HG02678 (cell line): ENCODE measurements around the gene LCOR.
A peak's percentile ranks its signal among the peaks of the same experiment; 100 is the strongest.

Source experiments
- ATAC-seq: cut with Tn5 transposase; IDR thresholded peaks from one replicate; pipeline ENCODE4 v1.9.1; 2021; ENCODE audit warnings: mild to moderate bottlenecking, moderate library complexity; ENCODE audit not compliant: unreplicated experiment

LCOR gene

DNA sequence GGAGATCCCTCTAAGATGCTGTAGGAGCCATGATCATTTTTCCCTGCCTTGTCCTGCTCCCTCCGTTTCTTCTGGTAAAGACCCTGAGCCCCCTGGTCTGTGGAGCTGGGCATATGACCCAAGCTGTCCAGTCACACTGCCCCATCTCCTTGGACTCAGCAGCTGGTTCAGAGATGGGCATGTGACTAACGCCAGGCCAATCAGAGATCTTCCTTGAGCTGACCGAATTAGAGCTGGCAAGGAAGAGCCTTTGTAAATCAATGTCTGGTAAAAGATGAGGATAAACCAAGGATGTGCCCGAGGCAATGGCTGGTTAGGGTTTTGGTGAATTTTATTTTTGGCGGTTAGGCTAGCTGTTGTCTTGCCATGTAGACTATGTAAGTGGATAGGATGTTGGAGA is 173.3 kb downstream of the LCOR start:
- ATAC-seq = no peak

DNA sequence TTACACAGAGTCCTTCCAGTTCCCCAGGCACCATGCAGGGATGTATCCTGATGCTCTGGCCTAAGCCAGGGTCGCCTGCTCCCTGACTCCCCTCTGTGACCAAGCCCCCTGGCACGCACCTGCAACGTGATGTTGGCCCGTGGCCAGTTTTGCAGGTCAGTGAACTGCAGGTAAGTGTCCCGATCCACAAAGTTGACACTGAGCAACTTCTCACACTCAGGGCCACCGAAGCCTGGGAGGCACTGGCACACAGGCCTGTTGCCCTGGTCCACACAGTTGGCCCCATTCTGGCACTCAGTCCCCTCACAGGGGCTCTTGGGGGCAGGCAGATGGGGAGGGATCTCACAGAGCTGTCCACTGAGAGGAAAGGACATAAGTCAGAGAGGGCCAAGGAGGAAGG is 174.3 kb downstream of the LCOR start:
- ATAC-seq = no peak

DNA sequence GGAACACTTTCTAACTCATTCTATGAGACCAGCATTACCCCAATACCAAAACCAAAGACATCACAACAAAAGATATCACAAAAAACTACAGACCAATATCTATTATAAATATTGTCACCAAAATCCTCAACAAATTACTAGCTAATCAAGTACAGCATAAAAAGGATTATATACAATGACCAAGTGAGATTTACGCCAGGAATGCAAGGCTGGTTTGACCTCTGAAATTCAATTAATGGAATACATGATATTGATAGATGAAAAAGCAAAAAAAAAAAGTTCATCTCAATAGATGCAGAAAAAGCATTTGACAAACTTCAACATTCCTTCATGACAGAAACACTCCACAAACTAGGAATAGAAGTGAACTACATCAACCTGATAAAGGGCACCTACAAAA is 175.3 kb downstream of the LCOR start:
- ATAC-seq = no peak

DNA sequence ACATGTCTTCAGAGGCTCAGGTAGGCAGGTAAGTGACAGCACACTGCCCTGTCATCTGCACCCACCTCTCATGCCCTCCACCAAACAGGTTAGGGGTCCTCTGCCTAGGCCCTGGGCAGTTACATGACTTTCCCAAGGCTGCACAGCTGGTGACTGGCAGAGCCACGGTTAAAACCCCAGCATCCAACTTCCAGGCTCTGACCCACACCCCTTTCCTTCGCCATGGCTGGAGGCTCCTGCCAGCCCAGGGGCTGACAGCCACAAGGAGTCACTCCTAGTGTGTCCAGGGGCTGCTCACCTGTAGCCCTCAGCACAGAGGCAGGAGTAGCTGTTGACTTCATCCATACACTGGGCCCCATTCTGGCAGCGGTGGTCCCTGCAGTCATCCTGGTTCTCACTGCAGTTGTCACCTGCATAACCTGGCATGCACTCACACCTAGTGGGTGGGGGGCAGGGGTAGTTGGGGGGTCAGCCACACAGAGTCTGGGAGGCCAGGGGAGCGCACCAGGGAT is 178.7 kb downstream of the LCOR start:
- no peak for ATAC-seq

DNA sequence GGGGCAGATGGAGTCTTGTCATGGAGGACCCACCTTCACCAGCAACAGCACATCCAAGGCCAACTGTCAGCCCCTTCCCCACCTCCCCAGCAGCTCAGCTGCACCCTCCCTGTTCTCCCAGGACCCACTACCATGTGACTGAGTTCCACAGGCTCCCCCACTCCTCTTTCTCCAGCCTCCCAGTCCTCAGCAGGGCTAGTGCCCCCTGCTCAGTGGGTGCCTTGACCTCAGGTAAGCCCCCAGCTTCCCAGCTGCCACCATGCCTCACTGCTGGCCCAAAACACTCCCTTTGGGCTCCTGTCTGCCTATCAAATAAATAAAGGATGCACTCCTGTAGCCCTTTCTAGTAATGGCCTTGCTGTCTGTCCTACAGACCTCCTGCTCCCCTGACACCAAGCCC is 179.3 kb downstream of the LCOR start:
- ATAC-seq = no peak

DNA sequence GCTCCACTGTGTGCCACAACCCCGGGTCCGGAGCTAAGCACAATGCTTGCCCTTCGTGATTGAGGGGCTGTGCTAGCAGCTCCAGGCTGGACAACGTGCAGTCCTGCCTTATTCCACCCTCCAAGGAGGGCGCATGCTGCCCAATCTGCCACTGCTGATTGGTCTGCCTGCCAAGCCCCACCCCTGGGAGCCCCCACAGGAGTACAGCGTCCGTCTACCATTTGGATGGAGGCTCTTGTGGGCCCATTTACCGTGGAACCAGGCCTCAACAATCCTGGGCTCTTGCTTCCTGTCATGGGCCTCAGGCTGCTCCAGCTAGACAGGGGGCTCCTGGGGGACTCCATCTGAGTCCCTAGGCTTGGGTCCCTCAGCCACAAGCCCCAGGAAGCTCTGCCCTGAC is 180.4 kb downstream of the LCOR start:
- ATAC-seq = no peak

DNA sequence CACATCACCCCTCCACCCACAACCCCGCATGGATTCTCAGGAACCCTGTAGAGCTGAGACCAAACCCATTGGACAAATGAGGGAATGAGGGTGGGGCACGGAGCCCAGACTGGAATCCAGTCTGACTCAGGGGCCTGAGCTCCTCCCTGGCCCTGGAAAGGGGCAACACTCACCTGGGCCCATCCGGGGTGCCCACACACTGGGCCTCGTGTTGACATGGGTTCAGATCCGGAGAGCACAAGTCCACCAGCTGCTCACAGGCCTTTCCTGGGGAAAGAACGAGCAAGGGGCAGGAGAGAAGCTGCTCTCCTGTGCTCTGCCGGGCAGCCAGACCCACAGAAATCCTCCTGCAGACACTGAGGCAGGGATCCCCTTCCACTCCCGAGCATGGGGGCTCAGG is 181.5 kb downstream of the LCOR start:
- no peak for ATAC-seq

DNA sequence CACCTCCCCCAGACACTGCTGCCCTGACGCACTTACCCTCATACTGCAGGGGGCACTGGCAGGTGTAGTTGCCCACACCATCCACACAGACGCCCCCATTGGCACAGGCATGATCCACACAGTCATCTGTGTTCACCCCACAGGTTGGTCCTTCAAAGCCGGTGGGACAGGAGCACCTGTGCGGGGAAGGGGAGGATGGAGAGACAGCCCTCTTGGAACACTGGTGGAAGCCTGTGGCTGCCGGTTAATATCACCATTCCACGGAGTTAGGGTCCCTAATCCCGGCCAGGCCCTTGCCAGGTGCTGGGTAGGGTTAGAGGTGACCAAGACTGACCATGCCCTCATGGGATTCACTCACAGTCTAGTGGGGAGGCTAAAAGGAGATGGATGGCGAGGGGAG is 181.9 kb downstream of the LCOR start:
- ATAC-seq = no peak

DNA sequence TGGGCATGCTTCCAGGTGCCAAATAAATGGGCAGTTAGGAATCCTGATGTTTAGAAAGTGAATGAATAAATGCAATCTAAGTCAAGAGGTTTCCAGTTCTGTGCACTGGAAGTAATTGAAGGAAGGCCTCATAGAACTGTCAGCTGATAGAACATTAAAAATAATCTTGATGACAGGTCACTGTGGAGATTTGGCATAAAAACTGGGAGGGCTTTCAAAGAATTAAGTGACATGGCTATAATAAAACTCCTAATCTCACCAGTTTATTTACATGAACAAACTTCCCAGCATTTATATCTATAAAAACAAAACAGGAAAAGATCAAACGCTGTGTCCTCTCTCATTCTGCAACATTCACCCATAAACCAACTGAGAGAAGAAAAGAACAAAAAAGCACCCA is 183.1 kb downstream of the LCOR start:
- ATAC-seq = no peak

DNA sequence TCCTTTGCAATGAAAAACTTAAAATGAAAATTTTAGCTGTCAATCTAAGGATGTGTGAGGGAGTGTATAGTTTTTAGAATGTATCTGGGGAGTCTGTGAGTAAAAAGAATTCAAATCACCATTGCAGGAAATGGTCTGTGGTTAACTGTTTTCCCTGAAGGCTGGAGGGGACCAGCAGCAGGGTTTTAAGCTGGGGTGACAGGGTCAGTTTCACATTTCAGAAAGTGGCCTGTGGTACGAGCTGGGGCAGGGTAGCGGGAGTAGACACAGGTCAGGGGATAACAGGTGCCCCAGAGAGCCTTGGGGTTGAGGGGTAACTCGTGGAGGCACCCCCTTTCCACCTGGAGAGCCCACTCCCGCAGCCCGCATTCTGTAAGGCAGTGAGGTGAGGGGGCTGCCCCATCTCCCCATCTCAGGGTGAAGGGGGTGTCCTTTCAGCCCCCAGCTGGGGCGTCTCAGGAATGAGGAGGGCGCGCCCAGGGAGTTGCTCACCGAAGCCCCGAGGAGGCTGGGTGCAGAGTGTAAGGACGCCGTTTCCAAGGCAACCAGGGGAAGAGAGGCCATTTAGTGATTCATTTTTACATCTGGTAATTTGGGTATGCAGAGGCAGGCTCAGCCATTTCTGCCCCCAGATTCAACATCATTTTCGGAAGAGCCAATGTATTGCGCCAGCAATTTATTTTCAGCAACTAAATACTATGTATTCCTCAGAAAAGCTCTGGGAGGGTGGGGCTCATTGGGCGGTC is 184.8 kb downstream of the LCOR start:
- ATAC-seq = peak; percentile 79

DNA sequence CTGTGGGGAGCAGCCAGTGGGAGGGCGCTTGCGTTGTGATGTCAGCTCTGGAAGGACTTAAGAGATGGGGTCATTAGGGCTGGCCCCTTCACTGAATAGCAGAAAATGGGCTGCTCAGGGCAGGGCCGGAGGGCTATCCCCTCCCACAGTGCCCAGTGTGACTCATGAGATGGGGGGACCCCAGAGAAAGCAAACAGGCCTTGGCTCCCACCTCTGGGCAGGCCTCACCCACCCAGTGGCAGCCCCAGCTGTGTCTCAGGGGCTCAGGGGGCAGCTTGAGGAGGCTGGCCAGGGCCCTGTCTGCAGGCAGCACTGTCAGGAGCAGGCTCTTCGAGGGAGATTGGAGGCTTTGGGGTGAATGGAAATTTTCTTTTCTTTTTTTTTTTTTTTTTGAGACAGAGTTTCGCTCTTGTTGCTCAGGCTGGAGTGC is 185.4 kb downstream of the LCOR start:
- ATAC-seq = no peak

DNA sequence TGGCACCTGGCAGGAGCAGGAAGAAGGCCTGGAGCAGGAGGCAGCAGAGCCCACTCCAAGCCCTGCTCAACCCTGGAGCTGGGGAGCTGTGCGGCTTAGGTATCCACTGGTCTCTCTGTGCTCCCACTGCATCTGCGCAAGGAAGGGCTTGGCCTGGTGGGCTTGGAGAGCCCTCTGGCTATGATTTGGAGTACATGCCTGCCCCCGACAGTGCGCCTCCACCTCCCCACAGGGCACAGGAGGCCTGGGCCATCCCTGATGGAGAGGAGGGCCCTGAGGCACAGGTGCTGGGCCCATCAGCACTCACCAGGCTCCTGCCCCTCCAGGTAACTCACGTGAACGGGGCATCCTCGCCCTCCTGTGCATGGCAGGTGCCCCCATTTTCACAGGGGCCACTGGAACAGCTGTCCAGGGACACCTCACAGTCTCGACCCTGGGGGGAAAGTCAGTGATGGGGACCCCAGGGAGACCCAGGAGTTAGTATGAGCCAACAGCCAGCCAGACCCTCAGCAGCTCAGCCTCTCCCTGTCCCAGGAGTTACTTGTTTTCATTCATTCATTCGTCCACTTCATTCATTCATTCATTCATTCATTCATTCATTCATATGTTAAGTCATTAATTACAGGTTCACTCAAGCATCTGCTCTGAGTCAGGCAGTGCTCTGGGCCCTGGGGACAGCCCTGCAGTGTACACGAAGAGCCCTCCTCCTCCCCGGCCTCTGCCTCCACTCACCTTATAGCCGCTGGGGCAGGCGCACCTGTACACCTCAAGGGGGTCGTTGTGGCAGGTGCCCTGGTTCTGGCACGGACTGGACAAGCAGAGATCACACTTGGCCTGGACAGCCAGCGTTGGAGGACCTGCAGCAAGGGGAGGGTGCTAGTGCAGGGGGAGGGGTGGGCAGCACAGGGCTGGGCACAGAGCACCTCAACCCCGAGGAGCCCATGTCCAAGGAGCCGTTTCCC is 186.4 kb downstream of the LCOR start:
- ATAC-seq = no peak

DNA sequence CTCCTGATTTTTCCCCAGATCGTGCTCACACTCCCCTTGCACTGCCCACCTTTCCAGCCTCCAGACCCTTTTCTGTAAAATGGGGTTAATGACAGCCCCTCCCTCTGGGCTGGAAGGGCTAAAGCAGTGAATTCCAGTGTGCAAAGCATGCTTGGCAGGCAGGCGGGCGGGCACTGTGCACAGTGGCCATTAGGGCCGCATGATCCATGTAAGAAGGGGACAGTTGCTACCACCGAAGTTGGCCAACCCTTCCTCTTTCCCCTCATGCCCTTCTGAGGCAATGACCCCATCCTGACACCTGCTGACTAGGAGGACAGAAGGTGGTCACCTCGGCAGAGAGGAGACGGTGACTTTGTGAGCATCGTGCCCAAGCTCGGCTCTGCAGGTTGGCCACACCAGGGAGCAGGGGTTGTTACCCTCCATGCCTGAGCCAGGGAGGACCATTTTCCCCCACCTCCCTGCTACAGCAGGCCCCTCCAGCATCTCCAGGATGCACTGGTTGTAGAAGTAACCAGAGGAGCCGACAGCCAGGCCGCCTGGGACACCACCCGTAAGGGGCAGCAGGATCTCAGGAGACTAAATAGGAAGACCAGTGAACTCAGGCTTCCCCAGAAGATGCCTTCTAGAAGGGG is 187.2 kb downstream of the LCOR start:
- no peak for ATAC-seq

DNA sequence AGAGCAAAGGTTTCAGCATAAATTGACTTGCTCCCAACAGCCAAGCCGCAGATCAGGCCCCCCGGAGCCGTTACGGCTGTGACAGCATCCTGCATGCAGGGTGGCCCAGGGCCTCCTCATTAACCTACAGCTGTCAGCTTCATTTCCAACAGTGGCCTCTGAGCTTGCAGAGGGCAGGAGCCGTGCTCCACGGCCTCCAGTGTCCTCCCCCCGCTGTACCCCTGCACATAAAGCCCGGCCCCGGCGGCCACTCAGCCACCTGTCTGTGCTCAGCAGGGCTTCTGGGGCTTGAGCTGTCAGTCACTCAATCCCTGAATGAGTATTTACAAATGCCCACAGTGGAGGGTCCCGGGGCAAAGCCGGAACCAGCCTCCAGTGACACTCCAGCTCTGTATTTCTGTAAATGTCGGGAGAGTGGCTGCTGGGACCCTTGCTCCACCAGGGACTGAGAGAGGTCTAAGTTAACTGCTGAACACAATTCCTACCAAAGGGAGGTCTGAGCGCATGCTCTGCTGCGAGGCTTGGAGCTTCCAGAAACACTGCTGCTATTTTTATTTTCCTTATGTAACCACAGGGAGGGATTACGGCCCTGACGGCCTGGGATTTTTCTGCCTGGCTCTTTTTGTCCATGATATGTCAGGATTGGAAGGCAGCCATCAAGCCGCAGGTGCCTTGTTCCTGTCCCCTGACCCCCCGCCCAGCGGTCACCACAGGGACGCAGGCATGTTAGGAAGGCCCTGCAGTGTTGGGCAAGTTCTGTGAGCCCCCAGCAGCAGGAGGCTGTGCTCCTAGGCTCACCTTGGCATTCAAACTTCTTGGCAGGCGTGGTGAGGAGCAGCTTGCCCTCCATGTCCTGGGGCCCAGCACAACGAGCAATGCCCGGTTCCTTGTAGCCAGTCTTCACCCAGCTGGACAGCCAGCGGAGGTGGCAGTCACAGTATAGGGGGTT is 188.6 kb downstream of the LCOR start:
- ATAC-seq = no peak

DNA sequence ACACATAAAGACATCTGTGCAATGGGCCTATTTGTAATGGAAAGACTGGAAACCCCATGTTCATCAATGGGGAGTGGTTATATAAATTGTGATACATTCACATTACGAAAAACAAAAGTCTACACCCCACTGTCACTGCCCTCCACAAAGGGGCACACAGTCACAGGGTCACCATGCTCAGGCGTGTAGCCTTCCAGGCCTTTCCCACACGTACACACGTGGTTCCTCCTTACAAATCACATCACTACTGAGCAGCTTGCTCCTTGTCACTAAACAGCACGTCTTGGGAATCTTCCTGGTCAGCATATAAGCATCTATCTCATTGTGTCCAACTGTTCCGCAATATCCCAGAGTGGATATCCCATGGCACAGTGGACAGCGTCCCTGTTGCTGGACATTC is 190.5 kb downstream of the LCOR start:
- no peak for ATAC-seq

DNA sequence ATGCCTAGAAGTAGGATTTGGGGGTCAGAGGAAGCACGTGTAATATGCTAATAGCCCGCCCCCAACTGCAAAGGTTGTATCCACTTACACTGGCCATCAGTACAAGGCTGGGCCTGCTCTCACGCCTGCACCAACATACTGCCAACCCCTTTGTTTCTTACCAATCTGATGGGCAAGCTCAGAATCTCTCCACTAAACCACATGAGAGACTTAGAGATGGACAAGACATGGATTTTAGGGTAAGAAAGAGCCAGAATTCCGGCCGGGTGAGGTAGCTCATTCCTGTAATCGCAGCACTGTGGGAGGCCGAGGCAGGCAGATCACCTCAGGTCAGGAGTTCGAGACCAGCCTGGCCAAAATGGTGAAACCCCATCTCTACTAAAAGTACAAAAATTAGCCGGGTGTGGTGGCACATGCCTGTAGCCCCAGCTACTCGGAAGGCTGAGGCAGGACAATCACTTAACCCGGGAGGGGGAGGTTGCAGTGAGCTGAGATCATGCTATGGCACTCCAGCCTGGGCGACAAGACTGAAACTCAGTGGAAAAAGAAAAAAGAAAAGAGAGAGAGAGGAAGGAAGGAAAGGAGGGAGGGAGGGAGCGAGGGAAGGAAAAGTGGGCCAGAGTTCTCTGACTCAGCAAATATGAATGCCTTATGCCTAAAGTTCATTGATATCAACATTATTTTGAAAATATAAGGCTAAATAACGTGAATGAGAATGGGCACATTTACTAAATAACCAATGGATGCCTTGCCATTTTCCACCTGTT is 191.5 kb downstream of the LCOR start:
- no peak for ATAC-seq

DNA sequence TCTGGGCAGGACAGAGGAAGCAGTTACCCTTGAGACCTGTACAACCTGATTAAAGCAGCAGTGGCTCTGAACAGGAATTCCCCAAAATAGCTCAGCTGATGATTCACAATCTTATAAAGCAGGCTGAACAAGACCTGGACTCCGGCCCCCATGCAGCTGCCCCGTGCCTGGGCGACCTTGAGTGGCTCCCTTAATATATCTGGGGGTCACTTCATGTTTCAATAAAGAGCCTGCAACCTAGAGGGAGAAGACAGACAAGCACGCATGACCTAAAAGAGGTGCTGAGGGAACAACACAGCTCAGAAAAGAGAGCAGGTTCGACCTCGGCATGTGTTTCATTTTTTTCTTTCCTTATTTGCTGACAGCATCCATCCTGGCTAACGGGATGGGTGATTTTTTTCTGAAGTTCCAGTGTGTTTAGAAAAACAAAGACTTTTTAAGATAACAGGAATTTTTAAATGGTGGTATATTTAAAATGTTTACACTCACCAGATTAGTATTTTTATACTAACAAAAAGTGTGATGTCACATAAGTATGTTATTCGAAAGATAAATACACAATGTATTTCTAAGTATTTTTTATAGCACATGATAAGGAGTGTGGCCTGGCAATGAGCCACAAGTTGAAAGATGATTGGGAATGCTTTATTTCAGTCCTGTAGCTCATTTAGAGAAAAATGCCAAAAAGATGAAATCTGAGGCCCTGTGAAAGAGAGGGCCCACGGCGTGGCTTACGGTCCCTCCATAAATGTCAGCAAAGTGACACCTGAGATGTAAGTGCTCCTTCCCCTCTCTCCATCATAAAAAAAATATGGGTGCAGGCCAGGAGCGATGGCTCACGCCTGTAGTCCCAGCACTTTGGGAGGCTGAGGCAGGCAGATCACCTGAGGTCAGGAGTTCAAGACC is 192.3 kb downstream of the LCOR start:
- no peak for ATAC-seq

DNA sequence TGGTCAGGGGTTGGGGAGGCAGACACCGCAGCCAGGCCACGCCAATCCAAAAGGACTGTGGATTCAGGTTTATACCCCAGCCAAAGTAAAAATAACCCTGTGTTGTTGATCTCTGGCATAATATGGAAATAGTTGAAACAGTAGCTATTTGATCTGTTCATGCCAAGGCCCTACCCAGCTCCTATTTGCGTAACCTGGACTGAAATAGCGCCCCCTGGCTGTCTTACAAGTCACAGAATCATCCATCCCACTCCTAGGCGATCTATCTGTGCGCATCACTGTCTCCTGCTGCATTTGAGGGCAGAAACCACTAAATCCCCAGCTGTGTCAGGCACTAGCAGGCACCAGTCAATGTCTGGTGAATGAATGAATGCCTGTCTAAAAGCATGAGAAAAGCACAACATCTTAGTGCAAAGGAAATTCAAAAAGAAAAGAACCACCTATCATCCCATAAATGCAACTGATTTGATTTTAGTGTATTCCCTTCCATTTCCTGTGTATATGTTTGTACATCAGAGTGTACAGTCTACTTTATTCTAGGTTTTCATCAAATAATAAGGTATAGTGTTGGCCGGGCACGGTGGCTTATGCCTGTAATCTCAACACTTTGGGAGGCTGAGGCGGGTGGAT is 193.6 kb downstream of the LCOR start:
- ATAC-seq = no peak
